HEK293T (cell line): ENCODE results near the gene NWD2.

Source experiments
- CTCF ChIA-PET: fragments of 350-600 bp; formaldehyde crosslinking; extraction: SDS; loops from one replicate; lab custom pipeline; 2021; ENCODE audit warnings: antibody characterized with exemption, inconsistent platforms; lab: Yijun Ruan, JAX
- POLR2A ChIA-PET: fragments of 350-600 bp; formaldehyde crosslinking; extraction: SDS; loops from one replicate; lab custom pipeline; 2020; ENCODE audit warnings: antibody characterized with exemption, inconsistent platforms; lab: Yijun Ruan, JAX
- DNase-seq: peaks from one replicate; pipeline ENCODE4 v3.0.0; 2012; ENCODE audit warnings: mixed read lengths; ENCODE audit errors: extremely low spot score
- ARNT ChIP-seq: fragments of 450-650 bp; IDR thresholded peaks from 2 replicates; pipeline ENCODE4 v1.6.1; 2017; ENCODE audit warnings: mild to moderate bottlenecking
- BHLHE40 ChIP-seq: fragments of 450-650 bp; IDR thresholded peaks from 2 replicates; pipeline ENCODE4 v1.6.1; 2016; ENCODE audit warnings: mild to moderate bottlenecking, moderate library complexity, borderline replicate concordance
- CTBP1 ChIP-seq: fragments of 450-650 bp; IDR thresholded peaks from 2 replicates; pipeline ENCODE4 v1.6.1; 2016; ENCODE audit warnings: borderline replicate concordance
- ELF4 ChIP-seq: fragments of 450-650 bp; IDR thresholded peaks from 2 replicates; pipeline ENCODE4 v1.6.1; 2017; ENCODE audit warnings: antibody characterized with exemption
- FOXA1 ChIP-seq: fragments of 450-650 bp; IDR thresholded peaks from 2 replicates; pipeline ENCODE4 v1.6.1; 2016; ENCODE audit warnings: mild to moderate bottlenecking
- FOXK2 ChIP-seq: fragments of 450-650 bp; IDR thresholded peaks from 2 replicates; pipeline ENCODE4 v1.6.1; 2016; ENCODE audit warnings: mild to moderate bottlenecking
- FOXM1 ChIP-seq: fragments of 450-650 bp; IDR thresholded peaks from 2 replicates; pipeline ENCODE4 v1.6.1; 2017; ENCODE audit warnings: mild to moderate bottlenecking, borderline replicate concordance
- HDGF ChIP-seq: fragments of 450-650 bp; IDR thresholded peaks from 2 replicates; pipeline ENCODE4 v1.6.1; 2017; ENCODE audit warnings: antibody characterized with exemption, borderline replicate concordance
- L3MBTL2 ChIP-seq: fragments of 450-650 bp; conservative IDR thresholded peaks from 2 replicates; pipeline ENCODE4 v1.6.1; 2016; ENCODE audit warnings: mild to moderate bottlenecking
- LEF1 ChIP-seq: fragments of 450-650 bp; IDR thresholded peaks from 2 replicates; pipeline ENCODE4 v1.6.1; 2017; ENCODE audit warnings: mild to moderate bottlenecking, borderline replicate concordance
- NFRKB ChIP-seq: fragments of 450-650 bp; IDR thresholded peaks from 2 replicates; pipeline ENCODE4 v1.6.1; 2016; ENCODE audit warnings: mild to moderate bottlenecking, moderate library complexity
- PKNOX1 ChIP-seq: fragments of 450-650 bp; IDR thresholded peaks from 2 replicates; pipeline ENCODE4 v1.6.1; 2016
- SP1 ChIP-seq: fragments of 450-650 bp; IDR thresholded peaks from 2 replicates; pipeline ENCODE4 v1.6.1; 2017
- SUZ12 ChIP-seq: fragments of 450-650 bp; IDR thresholded peaks from 2 replicates; pipeline ENCODE4 v1.6.1; 2016; ENCODE audit warnings: mild to moderate bottlenecking
- TARDBP ChIP-seq: fragments of 450-650 bp; IDR thresholded peaks from 2 replicates; pipeline ENCODE4 v1.6.1; 2016
- ZNF384 ChIP-seq: fragments of 450-650 bp; IDR thresholded peaks from 2 replicates; pipeline ENCODE4 v1.6.1; 2016

The NWD2 gene

GRCh38 chr4:37365888-37366287 is 121.3 kb downstream of the NWD2 start:
- TF ChIP-seq L3MBTL2 (no peak), HDGF (no peak), FOXM1 (no peak), ZNF384 (no peak), NFRKB (no peak), BHLHE40 (no peak), FOXK2 (no peak), TARDBP (no peak), SUZ12 (no peak)
- ChIA-PET POLR2A (no interaction called here), CTCF (no interaction called here)
- DNase-seq, result no peak

- POLR2A ChIA-PET, result no interaction called here
Measured at GRCh38 chr4:37367901-37368300, 123.4 kb downstream of the NWD2 start.

GRCh38 chr4:37370052-37370451 is 125.5 kb downstream of the NWD2 start:
- no peak for TF ChIP-seq SP1
- no peak for TF ChIP-seq LEF1
- no peak for TF ChIP-seq FOXA1
- TF ChIP-seq CTBP1, result no peak
- POLR2A ChIA-PET, result no interaction called here
- no peak for DNase-seq
- CTCF ChIA-PET, result no interaction called here

More at GRCh38 chr4:37367901-37368300, 123.4 kb downstream of the NWD2 start:
- DNase-seq, result no peak
- CTCF ChIA-PET, result no interaction called here
- TF ChIP-seq NFRKB (no peak), LEF1 (no peak), L3MBTL2 (no peak), FOXM1 (no peak), PKNOX1 (no peak), FOXA1 (no peak), TARDBP (no peak), HDGF (no peak), SUZ12 (no peak), FOXK2 (no peak), CTBP1 (no peak), ARNT (no peak), ELF4 (no peak), BHLHE40 (no peak), ZNF384 (no peak), SP1 (no peak)

GRCh38 chr4:37381040-37381668 is 136.6 kb downstream of the NWD2 start:
- ChIA-PET CTCF (no interaction called here), POLR2A (no interaction called here)
- DNase-seq, result no peak
- no peak for TF ChIP-seq HDGF
- TF ChIP-seq LEF1, result no peak
- TF ChIP-seq NFRKB, result no peak

- ChIA-PET POLR2A (no interaction called here), CTCF (interaction anchor here (0.7 kb wide), 1 partner anchor 70 kb away, joined by 4 read pairs; a partner anchor contains a TSS)
- TF ChIP-seq PKNOX1, result no peak
- TF ChIP-seq TARDBP, result no peak
- no peak for TF ChIP-seq SP1
- no peak for TF ChIP-seq L3MBTL2
- TF ChIP-seq ELF4, result no peak
- no peak for TF ChIP-seq CTBP1
- no peak for TF ChIP-seq HDGF
- no peak for TF ChIP-seq NFRKB
- no peak for TF ChIP-seq FOXA1
- no peak for TF ChIP-seq SUZ12
- no peak for TF ChIP-seq FOXK2
- DNase-seq, result peak; percentile 16
Measured at GRCh38 chr4:37383579-37384229, 139.2 kb downstream of the NWD2 start.

GRCh38 chr4:37385424-37385823 is 140.9 kb downstream of the NWD2 start:
- TF ChIP-seq BHLHE40 (no peak), ARNT (no peak), ELF4 (no peak), FOXM1 (no peak), LEF1 (no peak), L3MBTL2 (no peak), NFRKB (no peak)
- CTCF ChIA-PET, result no interaction called here
- DNase-seq, result no peak
- POLR2A ChIA-PET, result no interaction called here

GRCh38 chr4:37388681-37389365 is 144.3 kb downstream of the NWD2 start:
- ChIA-PET CTCF (interaction anchor here (0.6 to 0.7 kb wide), 4 partner anchors 31 to 986 kb away, joined by 3 to 7 read pairs (median 4); no protein-coding TSS in a partner anchor), POLR2A (no interaction called here)
- DNase-seq, result no peak

More at GRCh38 chr4:37388681-37389365, 144.3 kb downstream of the NWD2 start:
- TF ChIP-seq NFRKB (no peak), FOXM1 (no peak)
